ENCODE data around the gene KANSL1L.
"Not testable (repeated sequence)": the region's sequence is repeated elsewhere in the genome, so short reads cannot be mapped to it uniquely, and the experiment has no call there.

KANSL1L gene

GRCh38 chr2:210177769-210178168, 6.6 kb upstream of the KANSL1L start:
- DNase-seq (ENCODE audit: low spot score) = no peak
- in situ Hi-C loops (cut with MboI; ENCODE audit: low sequenced_read_pairs, unreplicated experiment) = no loop called here
- no peak for TF ChIP-seq CTCF (IDR thresholded peaks at IDR 0.05; ENCODE audit: borderline replicate concordance, control extremely low read depth, extremely low read depth, insufficient read depth, missing control alignments)

GRCh38 chr2:210177115-210177514, 5.9 kb upstream of the KANSL1L start:
- in situ Hi-C loops (cut with MboI; ENCODE audit: low sequenced_read_pairs, unreplicated experiment) = not testable (repeated sequence)

GRCh38 chr2:210174086-210174485, 2.9 kb upstream of the KANSL1L start:
- no peak for DNase-seq (ENCODE audit: low spot score)
- in situ Hi-C loops (cut with MboI; ENCODE audit: low sequenced_read_pairs, unreplicated experiment) = no loop called here
- TF ChIP-seq CTCF (IDR thresholded peaks at IDR 0.05; ENCODE audit: borderline replicate concordance, control extremely low read depth, extremely low read depth, insufficient read depth, missing control alignments) = no peak

More at GRCh38 chr2:210177115-210177514, 5.9 kb upstream of the KANSL1L start:
- DNase-seq (ENCODE audit: low spot score) = not testable (repeated sequence)

GRCh38 chr2:210172219-210172575, 988 bp upstream of the KANSL1L start:
- no peak for DNase-seq (ENCODE audit: low spot score)
- in situ Hi-C loops (cut with MboI; ENCODE audit: low sequenced_read_pairs, unreplicated experiment) = no loop called here
- no peak for TF ChIP-seq CTCF (IDR thresholded peaks at IDR 0.05; ENCODE audit: borderline replicate concordance, control extremely low read depth, extremely low read depth, insufficient read depth, missing control alignments)

- TF ChIP-seq CTCF (IDR thresholded peaks at IDR 0.05; ENCODE audit: borderline replicate concordance, control extremely low read depth, extremely low read depth, insufficient read depth, missing control alignments) = no peak
- peak; percentile 91 for DNase-seq (ENCODE audit: low spot score)
- in situ Hi-C loops (cut with MboI; ENCODE audit: low sequenced_read_pairs, unreplicated experiment) = no loop called here
These were observed 534 bp downstream of the KANSL1L start for GRCh38 chr2:210170446-210171303.

- no peak for DNase-seq (ENCODE audit: low spot score)
- in situ Hi-C loops (cut with MboI; ENCODE audit: low sequenced_read_pairs, unreplicated experiment) = no loop called here
- no peak for TF ChIP-seq CTCF (IDR thresholded peaks at IDR 0.05; ENCODE audit: borderline replicate concordance, control extremely low read depth, extremely low read depth, insufficient read depth, missing control alignments)
These were observed 1.1 kb downstream of the KANSL1L start for GRCh38 chr2:210170196-210170445.

- in situ Hi-C loops (cut with MboI; ENCODE audit: low sequenced_read_pairs, unreplicated experiment) = no loop called here
- peak; percentile 33 for DNase-seq (ENCODE audit: low spot score)
- TF ChIP-seq CTCF (IDR thresholded peaks at IDR 0.05; ENCODE audit: borderline replicate concordance, control extremely low read depth, extremely low read depth, insufficient read depth, missing control alignments) = no peak
These were observed 1.6 kb downstream of the KANSL1L start for GRCh38 chr2:210169516-210170195.

Measured in GM13976 (cell line).